ENCODE results near the gene COL19A1. TPM values are rescaled to one million over a fixed set of nuclear protein-coding genes. Genes with fewer than 3 reads are reported as not detected.

The COL19A1 gene
- total and polyA plus RNA-seq, 9 of the 15 experiments (the other 6 are each of a cell fraction or from before 2014, with no cell fraction given) = not detected

DNA sequence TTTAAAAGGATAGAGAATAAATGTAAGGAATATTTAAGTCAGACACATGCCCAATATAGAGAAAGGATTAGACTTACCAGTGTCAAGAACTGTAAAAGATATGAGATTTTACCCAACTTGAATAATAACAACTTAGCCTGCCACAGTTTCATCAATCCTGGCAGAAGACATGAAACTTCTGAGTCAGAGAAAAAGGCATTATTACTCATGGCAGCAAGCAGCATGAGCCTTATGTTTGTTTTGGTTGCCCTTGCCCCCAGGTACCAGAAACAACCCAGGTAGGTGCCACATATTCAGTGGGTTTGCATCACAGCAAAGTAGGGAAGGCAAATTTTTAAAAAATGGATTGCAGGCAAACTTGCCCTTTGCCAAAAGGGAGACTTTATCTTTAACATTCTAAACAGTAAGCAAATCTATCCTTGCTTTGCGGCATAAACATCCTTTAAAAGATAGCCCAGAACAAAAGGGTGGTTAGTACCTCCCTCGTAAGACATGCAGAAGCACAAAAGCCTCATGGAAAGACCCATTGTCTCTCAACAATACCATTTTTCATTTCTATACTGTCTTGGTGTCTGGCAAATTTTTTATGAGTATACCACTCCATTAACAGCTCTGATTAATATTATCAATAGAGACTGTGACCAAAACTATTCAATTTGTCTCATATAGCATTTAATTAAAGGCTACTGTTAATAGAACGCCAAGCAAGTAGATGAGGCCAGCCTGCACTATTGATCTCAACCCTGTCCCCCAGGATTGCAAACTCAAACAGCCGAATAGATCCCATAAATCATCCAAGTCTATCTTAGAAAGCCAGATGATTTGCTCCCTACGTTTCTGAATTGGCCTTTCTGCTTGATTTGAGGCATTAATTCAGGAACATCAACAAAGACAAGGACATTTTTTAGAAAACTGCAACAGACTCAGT is 185.1 kb downstream of the COL19A1 start:
- H3K9ac ChIP-seq (ENCODE audit: insufficient read depth in 1 of 2, low read depth in 2 of 2, low read length in 2 of 2) = no peak overlapping the region
- H3K36me3 ChIP-seq (ENCODE audit: control insufficient read depth, insufficient read depth, low read length) = no peaks in the 10 kb centered on the region
- H2AFZ ChIP-seq (ENCODE audit: low read depth, low read length) = no peak overlapping the region
- ChIA-PET POLR2A (no interaction called here), CTCF (ENCODE audit: low intra/inter-chr PET ratio) (no interaction called here)
- TF ChIP-seq GABPB2 (CRISPR knock-in tag; conservative IDR thresholded peaks at IDR 0.05) (no peak), ZNF140 (CRISPR knock-in tag; IDR thresholded peaks at IDR 0.05) (no peak), POU5F1 (IDR thresholded peaks at IDR 0.05; ENCODE audit: borderline replicate concordance, low read depth, low read length, partially characterized antibody) (no peak)
- no peaks in the 10 kb centered on the region for H3K9me3 ChIP-seq (replicated peaks; ENCODE audit: control insufficient read depth, insufficient read depth, low read depth, low read length)
- H3K4me3 ChIP-seq = no peak overlapping the region
- FAIRE-seq (no peak), DNase-seq (ENCODE audit: extremely low read depth in 1 of 4, low spot score in 3 of 4) (no peak), ATAC-seq (no peak)
- intact Hi-C loops (cut with micrococcal nuclease) (no loop called here), in situ Hi-C loops (cut with MboI) (no loop called here)
- no peaks in the 10 kb centered on the region for H3K79me2 ChIP-seq (ENCODE audit: control insufficient read depth, insufficient read depth, low read length)
- no TSS peak for BruUV-seq (replicated peaks)
- H3K4me2 ChIP-seq (ENCODE audit: insufficient read depth, low read length) = no peak overlapping the region
- no peaks in the 10 kb centered on the region for H3K4me1 ChIP-seq (replicated peaks in 1 of 2; ENCODE audit: control insufficient read depth in 2 of 2, insufficient read depth in 2 of 2, low read length in 2 of 2)
- H3K27me3 ChIP-seq (ENCODE audit: control insufficient read depth in 2 of 2, insufficient read depth in 2 of 2, low read length in 2 of 2) = no peaks in the 10 kb centered on the region
- 0% methylated on average over 5 of the region's 5 CpGs for WGBS (ENCODE audit: insufficient coverage, low coverage, missing lambda C conversion rate)
- no peak overlapping the region for H3K27ac ChIP-seq (ENCODE audit: extremely low read depth, low read depth, low read length)
- no peaks in the 10 kb centered on the region for H4K20me1 ChIP-seq (replicated peaks; ENCODE audit: control insufficient read depth, insufficient read depth, low read length)
- no peaks in the 10 kb centered on the region for H3K9me1 ChIP-seq (ENCODE audit: control insufficient read depth, insufficient read depth, low read length)

DNA sequence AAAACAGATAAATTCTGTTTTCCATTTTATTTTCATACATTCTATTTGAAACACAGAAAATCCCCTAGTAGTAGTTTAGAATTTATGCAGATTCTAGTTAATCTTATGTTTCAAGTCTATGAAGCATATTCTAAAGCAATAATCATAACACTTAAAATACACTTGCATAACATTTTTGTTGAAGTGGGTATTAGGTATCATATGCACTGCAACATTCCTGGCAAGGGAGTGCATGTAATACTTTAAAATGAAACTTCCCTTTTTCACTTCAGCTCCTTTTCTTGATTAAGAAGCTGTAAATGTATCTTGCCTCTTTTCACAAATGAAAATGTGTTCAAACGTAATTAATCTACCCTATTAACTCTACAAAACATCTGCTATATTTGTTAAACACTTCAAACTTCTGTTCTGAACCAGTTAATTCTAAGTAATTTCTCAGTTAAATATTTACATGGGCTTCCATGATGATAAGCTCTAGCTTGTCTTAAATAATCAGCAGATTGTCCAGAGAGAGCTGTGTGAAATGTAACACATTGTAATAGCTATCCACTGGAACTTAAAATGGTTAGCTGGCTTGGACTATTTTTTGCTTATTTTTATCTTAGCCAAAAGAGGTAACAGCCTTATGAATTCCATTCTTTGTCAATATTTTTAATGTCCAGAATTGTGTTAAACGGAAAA is 192.8 kb downstream of the COL19A1 start:
- no peak overlapping the region for H3K4me2 ChIP-seq (ENCODE audit: insufficient read depth, low read length)
- H3K9ac ChIP-seq (ENCODE audit: insufficient read depth in 1 of 2, low read depth in 2 of 2, low read length in 2 of 2) = no peak overlapping the region
- DNase-seq (ENCODE audit: extremely low read depth in 1 of 4, low spot score in 3 of 4) (no peak), FAIRE-seq (no peak), ATAC-seq (no peak)
- in situ Hi-C loops (cut with MboI) = no loop called here
- no peaks in the 10 kb centered on the region for H3K4me1 ChIP-seq (replicated peaks in 1 of 2; ENCODE audit: control insufficient read depth in 2 of 2, insufficient read depth in 2 of 2, low read length in 2 of 2)
- no peaks in the 10 kb centered on the region for H3K9me1 ChIP-seq (ENCODE audit: control insufficient read depth, insufficient read depth, low read length)
- intact Hi-C loops (cut with micrococcal nuclease) = no loop called here
- ChIA-PET POLR2A (no interaction called here), CTCF (ENCODE audit: low intra/inter-chr PET ratio) (no interaction called here)
- H4K20me1 ChIP-seq (replicated peaks; ENCODE audit: control insufficient read depth, insufficient read depth, low read length) = no peaks in the 10 kb centered on the region
- no peak overlapping the region for H3K27ac ChIP-seq (ENCODE audit: extremely low read depth, low read depth, low read length)
- H3K27me3 ChIP-seq (ENCODE audit: control insufficient read depth in 2 of 2, insufficient read depth in 2 of 2, low read length in 2 of 2) = no peaks in the 10 kb centered on the region
- no peaks in the 10 kb centered on the region for H3K36me3 ChIP-seq (ENCODE audit: control insufficient read depth, insufficient read depth, low read length)
- no peak overlapping the region for H2AFZ ChIP-seq (ENCODE audit: low read depth, low read length)
- H3K9me3 ChIP-seq (replicated peaks; ENCODE audit: control insufficient read depth, insufficient read depth, low read depth, low read length) = no peaks in the 10 kb centered on the region
- 6% methylated on average over 2 of the region's 2 CpGs for WGBS (ENCODE audit: insufficient coverage, low coverage, missing lambda C conversion rate)
- no peak overlapping the region for H3K4me3 ChIP-seq
- H3K79me2 ChIP-seq (ENCODE audit: control insufficient read depth, insufficient read depth, low read length) = no peaks in the 10 kb centered on the region
- no TSS peak for BruUV-seq (replicated peaks)
- TF ChIP-seq, protein P1, sequence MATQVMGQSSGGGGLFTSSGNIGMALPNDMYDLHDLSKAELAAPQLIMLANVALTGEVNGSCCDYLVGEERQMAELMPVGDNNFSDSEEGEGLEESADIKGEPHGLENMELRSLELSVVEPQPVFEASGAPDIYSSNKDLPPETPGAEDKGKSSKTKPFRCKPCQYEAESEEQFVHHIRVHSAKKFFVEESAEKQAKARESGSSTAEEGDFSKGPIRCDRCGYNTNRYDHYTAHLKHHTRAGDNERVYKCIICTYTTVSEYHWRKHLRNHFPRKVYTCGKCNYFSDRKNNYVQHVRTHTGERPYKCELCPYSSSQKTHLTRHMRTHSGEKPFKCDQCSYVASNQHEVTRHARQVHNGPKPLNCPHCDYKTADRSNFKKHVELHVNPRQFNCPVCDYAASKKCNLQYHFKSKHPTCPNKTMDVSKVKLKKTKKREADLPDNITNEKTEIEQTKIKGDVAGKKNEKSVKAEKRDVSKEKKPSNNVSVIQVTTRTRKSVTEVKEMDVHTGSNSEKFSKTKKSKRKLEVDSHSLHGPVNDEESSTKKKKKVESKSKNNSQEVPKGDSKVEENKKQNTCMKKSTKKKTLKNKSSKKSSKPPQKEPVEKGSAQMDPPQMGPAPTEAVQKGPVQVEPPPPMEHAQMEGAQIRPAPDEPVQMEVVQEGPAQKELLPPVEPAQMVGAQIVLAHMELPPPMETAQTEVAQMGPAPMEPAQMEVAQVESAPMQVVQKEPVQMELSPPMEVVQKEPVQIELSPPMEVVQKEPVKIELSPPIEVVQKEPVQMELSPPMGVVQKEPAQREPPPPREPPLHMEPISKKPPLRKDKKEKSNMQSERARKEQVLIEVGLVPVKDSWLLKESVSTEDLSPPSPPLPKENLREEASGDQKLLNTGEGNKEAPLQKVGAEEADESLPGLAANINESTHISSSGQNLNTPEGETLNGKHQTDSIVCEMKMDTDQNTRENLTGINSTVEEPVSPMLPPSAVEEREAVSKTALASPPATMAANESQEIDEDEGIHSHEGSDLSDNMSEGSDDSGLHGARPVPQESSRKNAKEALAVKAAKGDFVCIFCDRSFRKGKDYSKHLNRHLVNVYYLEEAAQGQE (IDR thresholded peaks at IDR 0.05; ENCODE audit: borderline replicate concordance) = no peak
- TF ChIP-seq, protein P1 (CRISPR knock-in tag; IDR thresholded peaks at IDR 0.05; ENCODE audit: low read depth) = no peak
- no peak for TF ChIP-seq ZNF766 (CRISPR knock-in tag; conservative IDR thresholded peaks at IDR 0.05)
